SKM-1 (cell line): ENCODE measurements around the gene KRT7.
"Not testable (repeated sequence)": the region's sequence is repeated elsewhere in the genome, so short reads cannot be mapped to it uniquely, and the experiment has no call there.

Source experiments
- DNase-seq: peaks from one replicate; lab custom pipeline; 2025; ENCODE audit not compliant: unreplicated experiment; lab: John Stamatoyannopoulos, UW

Gene KRT7

DNA sequence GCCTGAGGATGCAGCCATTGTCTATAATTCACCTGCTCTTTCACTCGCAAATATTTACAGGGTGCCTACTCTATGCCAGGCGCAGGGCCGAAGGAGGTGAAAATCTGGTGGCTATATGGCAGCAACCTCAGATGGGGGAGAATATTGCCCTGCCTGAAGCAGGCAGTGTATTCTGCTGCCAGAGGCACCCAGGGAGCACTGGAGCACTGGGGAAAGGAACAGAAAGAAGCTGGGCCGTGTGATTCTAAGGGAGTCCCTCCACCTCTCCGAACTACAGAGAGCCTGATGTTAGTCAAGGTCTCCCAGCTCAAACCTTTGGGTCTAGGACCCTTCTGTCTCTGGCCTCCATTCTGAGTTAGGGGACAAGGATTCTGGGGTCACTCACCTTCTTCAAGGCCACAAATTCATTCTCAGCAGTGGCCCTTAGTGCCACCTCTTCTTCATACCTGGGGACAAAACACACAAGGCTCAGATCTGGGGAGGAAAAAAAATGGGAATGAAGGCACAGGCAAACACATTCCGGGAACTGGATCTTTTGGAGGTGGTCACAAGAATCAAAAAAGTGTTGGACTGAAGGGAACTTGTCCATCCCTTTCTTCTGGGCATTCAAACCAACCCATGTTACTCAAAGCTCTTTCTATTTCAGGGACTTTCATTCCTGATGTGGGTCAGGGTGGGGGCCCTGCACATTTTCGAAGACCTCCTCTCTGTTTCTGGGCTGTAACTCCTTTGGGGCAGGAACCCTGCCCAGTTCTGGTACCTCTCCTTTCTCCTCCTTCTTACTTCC lies 22.1 kb downstream of the KRT7 start:
- DNase-seq, result no peak

DNA sequence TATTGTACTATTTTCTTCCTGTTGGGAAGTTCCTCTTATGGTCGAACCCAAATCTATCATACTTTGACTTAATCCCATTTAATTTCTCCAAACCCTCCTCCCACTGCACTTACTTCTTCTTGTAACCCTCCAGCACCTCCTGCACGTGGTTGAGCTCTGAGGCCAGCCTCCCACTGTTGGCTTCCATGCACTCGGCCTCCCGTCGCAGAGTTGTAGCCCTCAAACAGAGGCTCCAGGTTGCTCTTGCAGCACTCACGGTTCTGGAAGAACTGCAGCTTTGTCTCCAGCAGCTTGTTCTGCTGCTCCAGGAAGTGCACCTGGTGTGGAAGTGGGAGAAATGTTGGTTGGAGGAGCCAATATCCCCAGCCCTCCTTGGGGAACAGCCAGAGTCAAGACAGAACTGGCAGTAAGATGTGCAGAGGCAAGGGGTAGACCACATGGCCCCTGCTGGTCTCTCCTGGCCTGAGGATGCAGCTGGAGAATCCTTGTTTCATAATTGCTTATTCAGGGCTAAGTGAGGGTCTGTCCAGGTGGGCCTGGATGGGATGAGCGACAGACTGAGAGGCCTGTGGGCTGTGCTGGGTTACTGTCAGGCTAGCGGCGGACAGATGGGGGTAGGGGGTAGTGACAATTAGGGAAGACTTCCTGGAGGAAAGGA lies 23.0 kb downstream of the KRT7 start:
- DNase-seq, result no peak

DNA sequence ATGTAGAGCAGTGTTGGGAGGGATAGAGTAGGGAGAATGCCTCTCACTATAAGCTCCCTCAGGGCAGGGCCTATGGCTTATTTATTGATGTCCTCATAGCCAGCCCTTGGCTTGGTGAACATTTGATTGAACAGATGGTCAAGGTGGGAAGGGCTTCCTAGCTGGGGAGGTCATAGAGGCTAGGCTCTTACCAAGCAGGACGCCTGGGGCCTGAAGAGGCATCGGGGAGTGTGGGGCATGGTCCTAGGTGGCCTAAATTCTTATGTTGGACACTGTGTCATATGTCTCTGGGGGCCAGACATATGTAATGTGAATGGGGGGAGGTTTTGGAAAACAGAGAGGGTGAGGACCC lies 23.5 kb downstream of the KRT7 start:
- no peak for DNase-seq

DNA sequence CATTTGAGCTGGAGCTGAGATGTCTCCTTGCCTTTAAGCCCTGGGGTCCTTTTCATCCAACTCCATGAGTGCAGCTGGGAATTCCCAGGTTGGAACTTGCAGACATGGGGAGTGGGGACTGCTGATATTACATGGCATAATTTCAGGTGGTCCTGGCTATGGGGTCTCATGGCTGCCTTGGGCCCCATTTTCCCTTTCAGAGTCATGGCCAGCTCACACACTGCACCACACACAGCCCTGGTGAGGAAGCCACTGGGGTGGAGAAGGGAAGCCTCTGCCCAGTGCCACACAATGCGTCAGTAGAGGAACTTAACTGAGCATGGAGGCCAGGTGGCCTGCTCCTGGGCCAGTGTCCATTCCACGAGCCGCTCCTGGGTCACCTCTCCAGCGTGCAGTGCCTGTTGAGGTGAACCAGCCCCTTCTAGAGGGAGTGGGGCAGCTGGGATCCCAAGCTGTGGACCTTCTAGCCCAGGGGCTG lies 24.1 kb downstream of the KRT7 start:
- DNase-seq, result no peak

DNA sequence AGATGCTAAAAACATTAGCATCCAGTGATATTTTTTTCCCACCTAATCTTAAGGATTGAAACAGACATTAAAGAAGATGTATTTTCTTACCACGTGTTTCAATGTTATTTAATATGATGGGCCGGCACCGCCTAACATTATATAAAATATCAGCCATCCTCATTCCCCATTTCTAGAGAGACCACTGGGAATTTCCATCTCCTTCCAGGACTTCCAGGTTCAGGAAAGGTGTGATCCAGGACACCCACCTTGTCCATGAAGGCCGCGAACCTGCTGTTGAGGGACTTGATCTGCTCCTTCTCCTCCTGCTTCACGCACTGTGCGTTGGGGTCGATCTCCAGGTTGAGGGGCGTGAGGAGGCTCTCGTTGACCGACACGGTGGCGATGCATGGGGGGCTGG lies 24.9 kb downstream of the KRT7 start:
- DNase-seq, result not testable (repeated sequence)

DNA sequence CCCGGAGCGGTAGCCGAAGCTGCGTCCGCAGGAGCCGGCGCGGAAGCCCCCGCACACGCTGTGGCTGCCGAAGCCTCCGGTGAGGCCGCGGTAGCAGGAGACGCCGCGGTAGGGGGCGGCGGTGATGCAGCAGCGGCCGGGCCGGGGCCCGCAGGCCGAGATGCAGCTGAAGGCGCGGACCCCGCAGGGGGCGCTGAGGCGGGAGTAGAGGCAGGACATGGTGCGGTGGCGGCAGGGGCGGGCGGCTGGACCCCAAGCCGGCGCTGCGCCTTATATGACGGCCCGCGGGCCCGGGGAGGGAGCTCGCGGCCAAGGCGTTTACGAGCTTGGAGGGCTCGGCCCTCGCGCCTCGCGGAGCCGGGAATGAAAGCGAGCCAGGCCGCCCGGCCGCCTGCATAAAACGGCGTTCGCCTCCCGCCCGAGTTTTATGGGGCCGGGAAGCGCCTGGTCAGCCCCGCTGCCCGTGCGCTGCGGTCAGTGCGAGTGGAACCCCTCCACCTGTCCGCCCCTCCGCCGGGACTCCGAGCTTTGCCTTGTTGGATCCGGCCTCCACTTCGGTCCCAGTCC lies 25.4 kb downstream of the KRT7 start:
- no peak for DNase-seq

DNA sequence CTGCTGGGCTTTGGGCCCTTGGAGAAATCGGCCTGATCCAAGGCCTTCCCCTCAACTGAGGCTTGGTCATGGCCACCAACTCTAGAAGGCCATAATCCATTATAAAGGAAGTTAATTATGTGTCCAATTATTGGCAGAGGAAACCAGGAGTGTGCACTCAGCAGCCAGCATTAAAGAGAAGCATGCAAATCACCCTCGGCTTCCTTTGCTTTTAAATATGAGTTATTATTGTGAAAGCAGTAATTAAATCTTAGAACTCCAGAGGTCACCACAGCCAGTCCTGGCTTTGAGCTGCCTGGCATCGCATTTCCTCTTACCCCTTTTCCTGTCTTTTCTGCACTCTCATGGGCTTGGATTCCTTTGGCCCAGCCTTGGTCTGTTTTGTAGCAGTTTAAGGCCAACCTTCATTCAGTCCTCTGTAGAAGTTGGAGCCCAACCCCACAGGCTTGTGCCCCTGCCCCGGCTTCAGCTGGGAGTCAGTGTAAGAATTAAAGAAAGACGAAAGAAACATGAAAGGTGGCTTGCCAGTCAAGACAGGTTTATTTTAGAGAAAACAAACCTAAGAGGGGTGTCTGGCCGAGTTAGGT lies 26.7 kb downstream of the KRT7 start:
- DNase-seq, result no peak

DNA sequence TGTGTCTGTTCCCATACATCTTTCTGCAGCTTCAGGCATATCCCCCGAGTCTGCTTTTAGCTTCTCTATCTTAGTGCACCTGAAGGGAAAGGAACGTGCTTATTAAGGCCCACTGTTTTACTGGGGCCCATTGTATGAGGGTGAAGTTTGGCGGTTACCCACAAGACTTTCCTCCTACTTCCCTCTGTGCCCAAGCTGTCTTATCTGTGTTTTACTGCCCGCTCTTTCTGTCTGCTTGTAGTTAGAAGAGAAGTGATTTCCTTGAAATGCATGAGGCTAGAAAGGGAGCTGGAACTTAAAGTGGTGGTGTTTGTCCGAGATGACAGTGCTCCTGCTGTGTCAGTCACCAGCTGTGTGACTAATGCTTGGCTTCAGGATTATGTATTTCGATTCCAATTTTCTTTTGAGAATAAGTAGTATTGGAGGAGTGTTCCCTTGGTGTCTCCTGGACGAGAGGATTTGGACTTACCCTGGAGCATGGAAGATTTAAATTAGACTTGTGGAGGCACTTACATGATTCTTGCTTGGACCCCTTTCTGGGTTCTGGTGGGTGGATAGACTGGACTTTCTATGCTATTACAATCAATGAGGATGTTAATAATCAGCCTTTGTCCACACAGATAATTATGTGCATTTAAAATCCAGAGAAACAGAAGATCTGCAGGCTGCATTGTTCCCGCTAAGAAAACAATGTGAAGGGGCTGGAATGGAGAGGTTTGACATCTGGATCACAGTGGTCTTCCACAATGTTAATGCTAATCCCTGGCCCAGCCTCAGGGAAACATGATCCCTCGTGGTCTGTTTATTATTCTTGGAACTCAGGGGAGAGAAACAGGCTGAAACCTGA lies 27.5 kb downstream of the KRT7 start:
- peak; percentile 2 for DNase-seq

DNA sequence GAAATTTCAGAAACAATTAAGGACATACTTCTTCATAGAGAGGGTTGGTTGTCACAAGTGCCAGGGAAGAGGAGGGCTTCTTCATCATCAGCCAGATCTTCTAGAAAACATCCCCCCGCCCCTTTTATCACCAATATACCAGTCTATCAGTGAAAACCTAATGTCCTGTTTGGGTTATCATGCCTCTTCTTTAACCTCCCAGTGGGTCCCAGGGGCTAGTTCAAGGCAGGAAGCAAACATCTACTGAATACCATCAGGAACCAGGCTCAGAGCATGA lies 28.1 kb downstream of the KRT7 start:
- no peak for DNase-seq

DNA sequence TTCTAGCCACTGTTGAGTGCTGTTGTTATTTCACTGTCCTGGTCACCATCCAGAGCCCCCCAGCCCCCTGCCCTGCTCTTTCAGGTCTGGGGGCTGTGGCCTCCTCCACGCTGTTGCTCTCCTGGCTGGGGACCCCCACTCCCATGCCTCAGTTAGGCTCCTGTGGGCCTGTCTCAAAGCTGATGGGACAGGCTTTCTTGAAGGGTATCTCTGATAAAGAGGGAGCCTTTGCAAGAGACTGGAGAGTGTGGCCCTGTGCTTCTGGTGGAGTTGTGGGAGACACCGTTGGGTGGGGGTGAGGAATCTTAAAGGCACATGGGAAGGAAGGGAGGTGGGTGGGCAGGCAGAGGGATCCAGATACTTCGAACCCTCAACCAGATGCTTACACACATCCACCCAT lies 29.2 kb downstream of the KRT7 start:
- DNase-seq, result no peak

DNA sequence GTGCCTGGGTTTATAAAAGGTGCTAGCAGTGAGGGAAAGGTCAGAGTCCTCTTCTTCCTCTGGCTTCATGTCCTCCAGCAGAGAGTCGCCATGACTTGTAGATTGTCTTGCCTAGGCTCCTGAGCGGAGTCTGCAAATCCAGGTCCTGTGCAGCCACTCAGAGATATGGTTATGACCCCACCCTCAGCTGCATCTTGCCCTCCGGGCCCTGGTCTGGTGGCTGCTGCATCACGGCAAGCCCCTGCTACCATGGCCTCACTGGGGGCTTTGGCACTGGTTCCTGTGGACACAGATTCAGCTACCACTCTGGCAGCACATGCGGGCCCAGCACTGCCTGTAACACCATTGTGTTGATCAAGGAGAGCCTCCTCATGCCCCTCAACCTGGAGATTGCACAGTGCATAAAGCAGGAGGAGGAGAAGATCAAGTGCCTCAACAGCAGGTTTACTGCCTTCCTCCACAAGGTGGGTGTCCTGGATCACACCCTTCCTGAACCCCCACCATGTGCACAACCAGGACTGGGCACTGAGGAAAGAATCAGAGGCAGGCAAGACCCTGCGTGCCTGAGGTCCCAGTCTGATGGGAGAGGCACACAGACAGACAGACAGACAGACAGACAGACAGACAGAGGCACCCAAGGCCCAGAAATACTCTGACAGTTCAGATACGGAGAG lies 30.9 kb downstream of the KRT7 start:
- no peak for DNase-seq

DNA sequence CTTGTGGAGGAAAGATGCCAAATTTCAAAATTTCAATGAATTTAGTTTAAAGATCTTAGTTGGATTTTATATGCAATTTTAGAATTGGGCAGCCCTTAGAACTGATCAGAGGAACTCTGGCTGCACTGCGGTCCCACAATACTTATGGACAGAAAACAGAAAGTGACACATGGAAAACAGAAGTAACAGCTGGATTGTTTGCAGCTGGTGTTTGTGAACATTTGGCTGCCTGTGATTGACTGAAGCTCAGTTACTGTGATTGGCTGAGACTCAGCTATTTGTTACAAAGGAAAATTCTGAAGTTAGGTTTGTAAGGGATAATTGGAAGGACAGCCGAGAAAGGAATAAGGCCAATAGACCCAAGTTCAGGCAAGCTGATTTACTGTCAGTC lies 31.4 kb downstream of the KRT7 start:
- no peak for DNase-seq

DNA sequence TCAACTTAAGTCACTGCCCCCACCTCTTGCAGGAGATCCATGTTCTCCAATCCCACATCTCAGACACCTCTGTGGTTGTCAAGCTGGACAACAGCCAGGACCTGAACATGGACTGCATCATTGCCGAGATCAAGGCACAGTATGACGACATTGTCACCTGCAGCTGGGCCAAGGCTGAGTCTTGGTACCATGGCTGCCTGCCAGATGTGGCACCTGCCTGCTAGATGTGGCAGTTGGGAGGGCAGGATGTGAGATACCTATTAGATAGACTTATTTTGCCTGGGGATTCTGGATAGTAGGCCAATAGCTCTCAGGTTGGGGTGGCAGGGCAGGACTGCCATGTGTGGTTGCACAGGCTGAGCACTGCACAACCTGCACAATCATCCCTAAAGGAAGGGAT lies 33.5 kb downstream of the KRT7 start:
- DNase-seq, result no peak

DNA sequence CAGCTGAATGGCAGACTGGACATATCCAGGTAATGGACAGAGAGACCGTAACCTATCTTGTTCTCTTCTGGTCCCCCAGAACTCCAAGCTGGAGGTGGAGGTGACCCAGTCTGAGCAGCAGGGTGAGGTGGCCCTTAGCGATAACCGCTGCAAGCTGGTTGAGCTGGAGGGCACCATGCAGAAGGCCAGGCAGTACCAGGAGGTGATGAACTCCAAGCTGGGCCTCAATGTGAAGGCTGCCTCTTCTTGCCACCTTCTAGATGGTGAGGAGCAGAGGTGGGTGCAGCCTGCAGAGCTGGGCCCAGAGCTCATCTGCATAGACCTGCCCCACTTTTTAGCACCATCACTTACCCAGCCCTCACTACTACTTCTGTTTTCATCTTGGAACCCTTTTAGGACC lies 34.2 kb downstream of the KRT7 start:
- DNase-seq, result no peak

DNA sequence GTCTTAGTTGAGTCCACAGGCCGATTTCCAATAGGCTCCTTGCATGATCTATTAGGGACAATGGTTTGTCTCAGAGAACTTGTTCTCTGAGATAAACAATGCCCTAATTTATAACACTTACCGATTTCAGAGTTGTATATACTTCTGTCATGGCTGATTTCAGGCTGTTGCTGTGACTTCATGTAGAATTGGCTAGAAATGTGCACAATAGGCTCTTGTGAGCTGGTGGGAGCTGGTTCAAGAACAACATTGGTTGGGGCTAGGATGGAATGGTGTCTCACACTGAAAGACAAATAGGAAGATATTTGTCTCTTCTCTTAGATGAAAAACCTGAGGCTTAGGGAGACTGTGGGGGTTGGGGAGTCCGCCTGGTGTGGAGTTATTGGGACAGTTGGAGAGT lies 34.7 kb downstream of the KRT7 start:
- DNase-seq, result no peak

DNA sequence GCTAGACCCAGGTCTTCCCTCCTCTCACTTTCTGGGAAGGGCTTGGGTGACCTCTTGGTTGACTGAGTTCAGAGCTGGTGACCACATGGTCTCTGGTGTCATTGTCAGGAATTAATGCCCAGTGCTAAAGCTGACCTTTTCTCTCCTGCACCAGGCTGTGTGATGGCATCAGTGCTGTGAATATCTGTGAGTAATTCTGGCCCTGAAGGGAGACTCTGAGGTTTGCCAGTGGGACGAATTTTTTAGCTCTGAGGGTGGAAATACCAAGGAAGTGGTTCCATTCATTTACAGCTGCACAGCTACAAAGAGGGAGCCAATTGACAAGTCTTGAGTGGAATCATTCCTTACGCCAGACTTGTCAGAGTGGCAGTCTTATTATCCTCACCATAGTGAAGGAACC lies 35.2 kb downstream of the KRT7 start:
- DNase-seq, result no peak

DNA sequence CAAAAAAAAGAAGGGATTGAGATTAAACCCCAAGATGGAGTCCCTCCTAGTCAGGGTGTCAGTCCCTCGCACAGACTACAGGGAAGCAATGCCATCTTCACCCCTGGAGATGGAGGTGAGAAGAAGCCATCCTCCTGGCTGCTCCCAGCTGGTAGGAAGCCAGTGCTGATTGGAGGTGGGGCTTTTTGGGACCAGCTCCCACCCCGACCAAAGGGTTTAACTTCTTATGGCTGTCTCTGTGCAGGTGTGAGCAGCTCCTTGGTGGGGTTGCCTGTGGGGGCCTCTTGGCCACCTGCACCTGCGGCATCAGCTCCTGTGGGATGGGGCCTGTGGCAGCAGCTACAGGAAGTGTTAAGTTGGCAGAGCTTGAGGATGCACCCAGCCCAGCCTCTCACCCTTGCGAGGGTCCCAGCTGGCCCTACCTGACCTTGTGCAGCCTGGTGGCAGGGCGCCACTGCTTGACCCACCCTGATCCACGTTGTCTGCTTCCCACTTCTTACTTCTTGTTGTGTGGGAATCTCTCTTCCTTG lies 37.6 kb downstream of the KRT7 start:
- no peak for DNase-seq

DNA sequence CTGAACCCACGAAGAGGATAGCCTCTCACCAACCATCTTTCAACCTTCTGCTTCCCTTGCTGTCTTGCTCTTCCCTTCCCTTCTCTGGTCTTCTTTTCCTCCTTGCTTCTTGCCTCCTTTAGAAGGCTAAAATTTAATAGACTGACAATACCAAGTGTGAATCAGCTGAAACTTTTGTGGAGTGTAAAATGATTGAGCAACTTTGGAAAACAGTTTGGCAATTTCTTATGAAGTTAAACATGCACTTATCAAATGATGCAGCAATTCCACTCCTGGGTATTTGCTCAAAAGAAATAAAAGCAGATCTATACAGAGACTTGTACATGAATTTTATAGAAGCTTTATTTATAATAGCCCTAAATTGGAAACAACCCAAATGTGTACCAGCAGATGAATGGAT lies 38.1 kb downstream of the KRT7 start:
- DNase-seq, result no peak

DNA sequence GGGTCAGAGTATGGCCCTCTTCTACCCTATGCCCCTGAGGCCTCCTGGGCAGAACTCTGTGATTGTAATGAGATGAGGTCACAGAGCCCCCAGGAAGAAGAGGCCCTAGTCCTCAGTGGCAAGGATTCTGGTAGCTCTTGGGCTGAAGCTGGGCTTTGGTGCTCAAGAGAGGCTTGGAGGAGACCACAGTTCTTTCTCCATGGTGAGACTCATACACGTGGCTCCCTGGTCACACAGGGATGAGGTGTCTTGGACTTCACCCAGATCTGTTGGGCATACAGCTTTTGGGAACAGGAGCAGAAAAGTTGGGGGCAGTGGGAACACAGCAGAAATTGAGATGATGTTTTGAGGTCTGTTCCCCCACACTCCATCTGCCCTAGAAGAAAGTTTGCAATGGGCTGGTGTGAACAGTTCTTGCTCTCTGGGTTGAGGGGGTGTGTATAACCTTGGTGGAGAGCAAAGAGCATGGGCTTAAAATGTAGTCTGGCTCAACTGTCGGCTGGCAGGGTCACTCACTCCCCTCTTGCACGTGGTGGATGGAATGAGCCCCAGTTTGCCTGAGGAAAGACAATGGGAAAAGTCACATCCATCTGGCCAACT lies 41.6 kb downstream of the KRT7 start, which contains the start of gene KRT86:
TSS of gene KRT86 (plus strand) at position 125 of the 600 bp plus-strand sequence. CDS start 27,272 bp downstream, outside the sequence.
- no peak for DNase-seq

DNA sequence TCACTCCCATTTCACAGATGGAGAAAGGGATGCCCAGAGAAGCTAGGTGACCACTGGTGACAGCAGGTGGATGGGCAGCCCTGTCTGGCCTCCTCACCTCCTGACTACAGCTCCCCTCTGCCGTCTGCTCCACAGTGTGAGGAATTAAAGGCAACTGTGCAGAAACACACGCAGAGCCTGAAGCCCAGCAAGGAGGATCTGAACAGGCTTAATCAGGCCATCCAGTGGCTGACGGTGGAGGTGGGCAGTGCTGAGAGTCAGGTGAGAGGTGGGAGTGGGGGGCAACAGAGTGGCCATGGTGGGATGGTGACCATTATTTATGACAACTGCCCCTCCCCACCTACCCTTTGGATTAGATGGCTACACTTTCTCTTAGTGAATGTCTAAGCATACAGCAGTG lies 42.6 kb downstream of the KRT7 start:
- DNase-seq, result no peak
